Measurements from ENCODE around the gene MCUR1. TPM values are rescaled to one million over a fixed set of nuclear protein-coding genes. Genes with fewer than 3 reads are reported as not detected.
A peak's percentile ranks its signal among the peaks of the same experiment; 100 is the strongest.
"Not testable (repeated sequence)": the region's sequence is repeated elsewhere in the genome, so short reads cannot be mapped to it uniquely, and the experiment has no call there.

Gene MCUR1, protein sequence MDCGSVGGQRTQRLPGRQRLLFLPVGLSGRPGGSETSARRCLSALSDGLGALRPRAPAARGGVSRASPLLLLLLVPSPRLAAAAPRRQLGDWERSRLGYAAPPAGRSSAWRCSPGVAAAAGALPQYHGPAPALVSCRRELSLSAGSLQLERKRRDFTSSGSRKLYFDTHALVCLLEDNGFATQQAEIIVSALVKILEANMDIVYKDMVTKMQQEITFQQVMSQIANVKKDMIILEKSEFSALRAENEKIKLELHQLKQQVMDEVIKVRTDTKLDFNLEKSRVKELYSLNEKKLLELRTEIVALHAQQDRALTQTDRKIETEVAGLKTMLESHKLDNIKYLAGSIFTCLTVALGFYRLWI
- polyA plus RNA-seq (ENCODE audit: insufficient read length) = 65.1 TPM
- long read RNA-seq, donor 1, full-length matches to known transcripts = 15 of 26 reads
- long read RNA-seq, donor 1, partial matches to known transcripts = 0 of 26 reads
- long read RNA-seq, donor 1, other reads (novel, unspliced or antisense) = 11 of 26 reads
- long read RNA-seq, donor 2, full-length matches to known transcripts = 19 of 19 reads
- long read RNA-seq, donor 2, partial matches to known transcripts = 0 of 19 reads
- long read RNA-seq, donor 2, other reads (novel, unspliced or antisense) = 0 of 19 reads
- long read RNA-seq, donor 3, full-length matches to known transcripts = 12 of 12 reads
- long read RNA-seq, donor 3, partial matches to known transcripts = 0 of 12 reads
- long read RNA-seq, donor 3, other reads (novel, unspliced or antisense) = 0 of 12 reads
- long read RNA-seq, donor 4, full-length matches to known transcripts = 2 of 2 reads
- long read RNA-seq, donor 4, partial matches to known transcripts = 0 of 2 reads
- long read RNA-seq, donor 4, other reads (novel, unspliced or antisense) = 0 of 2 reads
- long read RNA-seq, donor 5, full-length matches to known transcripts = 27 of 27 reads
- long read RNA-seq, donor 5, partial matches to known transcripts = 0 of 27 reads
- long read RNA-seq, donor 5, other reads (novel, unspliced or antisense) = 0 of 27 reads
- long read RNA-seq, donor 6, full-length matches to known transcripts = 19 of 26 reads
- long read RNA-seq, donor 6, partial matches to known transcripts = 7 of 26 reads
- long read RNA-seq, donor 6, other reads (novel, unspliced or antisense) = 0 of 26 reads
- long read RNA-seq, donor 7, full-length matches to known transcripts = 17 of 23 reads
- long read RNA-seq, donor 7, partial matches to known transcripts = 6 of 23 reads
- long read RNA-seq, donor 7, other reads (novel, unspliced or antisense) = 0 of 23 reads
- long read RNA-seq, donor 8, full-length matches to known transcripts = 10 of 10 reads
- long read RNA-seq, donor 8, partial matches to known transcripts = 0 of 10 reads
- long read RNA-seq, donor 8, other reads (novel, unspliced or antisense) = 0 of 10 reads

DNA sequence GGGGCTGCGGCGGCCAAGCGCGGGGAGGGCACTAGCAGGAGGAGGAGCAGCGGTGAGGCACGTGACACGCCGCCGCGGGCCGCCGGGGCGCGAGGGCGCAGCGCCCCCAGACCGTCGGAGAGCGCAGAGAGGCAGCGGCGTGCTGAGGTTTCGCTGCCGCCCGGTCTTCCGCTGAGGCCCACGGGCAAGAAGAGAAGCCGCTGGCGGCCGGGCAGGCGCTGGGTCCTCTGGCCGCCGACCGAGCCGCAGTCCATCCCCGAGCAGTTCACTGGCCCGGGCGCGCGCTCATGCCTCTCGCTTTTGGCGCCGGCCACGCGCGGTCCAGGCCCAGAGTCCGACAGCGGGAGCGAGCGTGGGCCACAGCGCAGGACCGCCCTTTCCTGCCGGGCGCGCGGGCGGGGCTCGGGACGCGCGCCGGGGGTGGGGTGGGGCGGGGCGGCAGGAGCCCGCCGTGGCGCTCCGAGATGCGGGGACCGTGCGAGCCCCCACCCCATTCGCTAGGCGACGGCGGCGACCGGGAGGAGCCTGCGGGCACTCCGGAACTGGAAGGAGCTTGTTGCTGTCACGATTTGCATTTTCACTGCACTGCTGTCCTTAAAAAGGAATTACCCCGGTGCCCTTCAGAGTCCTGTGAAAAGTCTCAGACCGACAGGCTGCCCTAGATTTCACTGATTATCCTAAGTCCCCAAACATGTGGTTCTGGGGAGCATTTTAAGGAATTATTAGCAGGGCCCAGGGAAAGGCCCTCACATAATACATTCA, at the start of gene MCUR1:
Gene MCUR1 (minus strand): TSS at position 382 of the 762 bp plus-strand sequence. CDS start 128 bp downstream, at position 254.
- peak; percentile 85 for DNase-seq

DNA sequence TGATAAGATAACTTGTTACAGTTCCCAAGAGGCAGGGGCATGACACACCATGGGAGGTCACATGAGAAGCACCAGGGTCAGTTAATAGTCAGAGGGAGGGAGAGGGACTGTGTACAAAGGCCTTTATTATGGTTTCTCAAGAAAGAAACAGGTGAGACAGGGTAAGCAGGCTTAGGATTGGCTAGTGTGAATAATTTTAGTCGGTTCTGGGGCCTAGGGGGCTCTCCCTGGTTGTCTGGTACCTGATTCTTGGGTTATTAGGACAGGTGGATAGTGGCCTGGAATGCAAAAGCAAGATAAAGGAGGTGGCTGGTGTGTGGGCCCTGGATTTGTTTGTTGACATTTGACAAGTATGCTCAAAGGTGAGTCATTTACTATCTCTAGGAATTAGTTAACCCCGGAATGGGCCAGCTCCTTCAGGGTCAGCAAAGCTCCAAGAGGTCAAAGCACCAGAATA, 49.4 kb upstream of the MCUR1 start:
- DNase-seq = no peak

DNA sequence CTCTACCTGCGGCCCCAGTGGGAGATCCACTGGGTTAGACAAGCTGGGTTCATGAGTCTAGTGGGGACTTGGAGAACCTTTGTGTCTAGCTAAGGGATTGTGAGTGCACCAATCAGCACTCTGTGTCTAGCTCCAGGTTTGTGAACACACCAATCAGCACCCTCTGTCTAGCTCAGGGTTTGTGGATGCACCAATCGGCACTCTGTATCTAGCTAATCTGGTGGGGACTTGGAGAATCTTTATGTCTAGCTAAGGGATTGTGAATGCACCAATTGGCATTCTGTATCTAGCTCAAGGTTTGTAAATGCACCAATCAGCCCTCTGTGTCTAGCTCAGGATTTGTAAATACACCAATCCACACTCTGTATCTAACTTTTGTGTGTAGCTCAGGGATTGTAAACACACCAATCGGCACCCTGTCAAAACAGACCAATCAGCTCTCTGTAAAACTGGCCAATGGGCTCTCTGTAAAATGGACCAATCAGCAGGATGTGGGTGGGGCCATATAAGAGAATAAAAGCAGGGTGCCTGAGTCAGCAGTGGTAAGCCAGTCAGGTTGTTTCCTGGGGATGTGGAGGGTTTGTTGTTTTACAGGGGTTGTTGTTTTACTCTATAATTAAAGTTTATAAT, 46.3 kb upstream of the MCUR1 start:
- DNase-seq = not testable (repeated sequence)

DNA sequence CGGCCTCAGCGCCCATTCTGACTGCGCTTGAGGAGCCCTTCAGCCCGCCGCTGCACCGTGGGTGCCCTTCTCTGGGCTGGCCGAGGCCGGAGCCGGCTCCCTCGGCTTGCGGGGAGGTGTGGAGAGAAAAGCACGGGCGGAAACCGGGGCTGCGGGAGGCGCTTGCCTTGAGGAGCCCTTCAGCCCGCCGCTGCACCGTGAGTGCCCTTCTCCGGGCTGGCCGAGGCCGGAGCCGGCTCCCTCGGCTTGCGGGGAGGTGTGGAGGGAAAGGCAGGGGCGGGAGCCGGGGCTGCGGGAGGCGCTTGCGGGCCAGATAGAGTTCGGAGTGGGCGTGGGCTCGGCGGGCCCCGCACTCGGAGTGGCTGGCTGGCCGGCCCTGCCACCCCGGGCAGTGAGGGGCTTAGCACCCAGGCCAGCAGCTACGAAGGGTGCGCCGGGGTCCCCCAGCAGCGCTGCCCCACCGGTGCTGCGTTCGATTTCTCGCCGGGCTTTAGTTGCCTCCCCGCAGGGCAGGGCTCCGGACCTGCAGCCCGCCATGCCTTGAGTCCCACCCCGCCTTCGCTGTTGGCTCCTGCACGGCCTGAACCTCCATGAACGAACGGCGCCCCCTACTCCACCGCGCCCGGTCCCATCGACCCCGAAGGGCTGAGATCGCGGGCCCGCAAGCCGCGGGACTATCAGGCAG, 45.7 kb upstream of the MCUR1 start:
- DNase-seq = no peak

DNA sequence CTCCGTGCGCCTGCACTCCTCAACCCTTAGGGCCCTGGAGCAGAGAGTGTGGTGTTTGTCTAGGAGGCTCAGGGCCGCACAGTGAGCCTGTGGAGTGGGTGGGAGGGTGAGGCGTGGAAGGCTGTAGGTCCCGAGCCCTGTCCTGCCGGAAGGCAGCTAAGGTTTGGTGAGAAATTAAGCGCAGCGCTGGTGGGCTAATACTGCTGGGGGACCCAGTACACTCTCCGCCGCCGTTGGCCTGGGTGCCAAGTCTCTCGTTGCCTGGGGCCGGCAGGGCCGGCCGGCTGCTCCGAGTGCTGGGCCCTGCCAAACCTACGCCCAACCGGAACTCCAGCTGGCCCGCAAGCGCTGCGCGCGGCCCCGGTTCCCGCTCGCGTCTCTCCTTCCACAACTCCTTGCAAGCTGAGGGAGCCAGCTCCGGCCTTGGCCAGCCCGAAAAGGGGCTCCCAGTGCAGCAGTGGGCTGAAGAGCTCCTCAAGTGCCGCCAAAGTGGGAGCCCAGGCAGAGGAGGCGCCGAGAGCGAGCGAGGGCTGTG, 40.4 kb upstream of the MCUR1 start:
- no peak for DNase-seq

DNA sequence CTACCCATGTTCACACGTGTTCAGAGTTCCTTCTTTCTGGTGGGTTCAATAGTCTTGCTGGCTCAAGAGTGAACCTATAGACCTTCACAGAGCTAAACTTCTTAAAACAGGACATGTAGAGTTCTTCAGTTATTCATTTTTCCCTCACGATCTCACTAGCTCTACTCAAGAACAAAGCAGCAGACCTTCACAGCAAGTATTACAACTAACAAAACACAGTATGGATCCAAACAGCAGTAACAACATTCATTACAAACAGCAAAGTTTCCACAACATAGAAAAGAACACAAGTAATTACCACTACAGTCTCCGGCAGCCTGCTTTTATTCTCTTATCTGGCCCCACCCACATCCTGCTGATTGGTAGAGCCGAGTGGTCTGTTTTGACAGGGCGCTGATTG, 39.5 kb upstream of the MCUR1 start:
- DNase-seq = no peak

DNA sequence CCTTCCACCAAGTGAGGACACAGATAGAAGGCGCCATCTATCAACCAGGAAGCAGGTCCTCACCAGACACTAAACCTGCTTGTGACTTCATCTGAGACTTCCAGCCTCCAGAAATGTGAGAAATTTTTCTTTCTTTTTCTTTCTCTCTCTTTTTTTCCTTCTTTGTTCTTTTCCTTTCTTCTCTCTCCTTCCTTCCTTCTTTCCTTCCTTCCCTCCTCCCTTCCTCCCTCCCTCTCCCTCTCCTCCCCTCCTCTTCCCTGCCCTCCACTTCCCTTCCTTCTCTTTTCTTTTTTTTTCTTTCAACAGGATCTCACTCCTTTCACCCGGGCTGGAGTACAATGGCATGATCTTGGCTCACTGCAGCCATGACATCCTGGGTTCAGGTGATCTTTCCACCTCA, 37.4 kb upstream of the MCUR1 start:
- DNase-seq = no peak

DNA sequence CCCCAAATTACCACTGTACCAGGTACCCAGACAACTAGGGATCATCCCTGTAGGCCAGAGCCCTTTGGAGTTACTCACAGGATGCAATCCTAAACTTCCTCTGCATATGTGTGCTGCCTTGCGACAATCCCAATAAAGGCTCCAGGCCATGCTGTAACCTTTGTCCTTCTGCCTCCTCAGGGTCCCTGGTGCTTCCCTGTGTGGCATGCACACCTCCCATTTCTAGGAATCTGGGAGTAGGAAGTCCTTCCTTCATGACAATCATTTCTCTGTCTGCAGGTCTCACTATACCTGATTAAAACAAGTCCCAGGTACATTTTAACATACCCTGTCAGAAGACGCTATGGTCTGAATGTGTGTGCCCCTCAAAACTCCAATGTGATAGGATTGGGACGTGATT, 37.0 kb upstream of the MCUR1 start:
- no peak for DNase-seq

DNA sequence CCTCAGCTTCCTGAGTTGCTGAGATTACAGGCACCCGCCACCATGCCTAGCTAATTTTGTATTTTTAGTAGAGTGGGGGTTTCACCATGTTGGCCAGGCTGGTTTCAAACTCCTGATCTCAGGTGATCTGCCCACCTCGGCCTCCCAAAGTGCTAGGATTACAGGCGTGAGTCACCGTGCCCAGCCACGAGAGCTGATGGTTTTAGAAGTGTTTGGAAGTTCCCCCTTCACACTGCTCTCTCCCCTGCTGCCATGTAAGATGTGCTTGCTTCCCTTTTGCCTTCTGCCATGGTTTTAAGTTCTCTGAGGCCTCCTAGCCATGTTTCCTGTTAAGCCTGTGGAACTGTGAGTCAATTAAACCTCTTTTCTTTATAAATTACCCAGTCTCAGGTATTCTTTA, 36.3 kb upstream of the MCUR1 start:
- DNase-seq = not testable (repeated sequence)

DNA sequence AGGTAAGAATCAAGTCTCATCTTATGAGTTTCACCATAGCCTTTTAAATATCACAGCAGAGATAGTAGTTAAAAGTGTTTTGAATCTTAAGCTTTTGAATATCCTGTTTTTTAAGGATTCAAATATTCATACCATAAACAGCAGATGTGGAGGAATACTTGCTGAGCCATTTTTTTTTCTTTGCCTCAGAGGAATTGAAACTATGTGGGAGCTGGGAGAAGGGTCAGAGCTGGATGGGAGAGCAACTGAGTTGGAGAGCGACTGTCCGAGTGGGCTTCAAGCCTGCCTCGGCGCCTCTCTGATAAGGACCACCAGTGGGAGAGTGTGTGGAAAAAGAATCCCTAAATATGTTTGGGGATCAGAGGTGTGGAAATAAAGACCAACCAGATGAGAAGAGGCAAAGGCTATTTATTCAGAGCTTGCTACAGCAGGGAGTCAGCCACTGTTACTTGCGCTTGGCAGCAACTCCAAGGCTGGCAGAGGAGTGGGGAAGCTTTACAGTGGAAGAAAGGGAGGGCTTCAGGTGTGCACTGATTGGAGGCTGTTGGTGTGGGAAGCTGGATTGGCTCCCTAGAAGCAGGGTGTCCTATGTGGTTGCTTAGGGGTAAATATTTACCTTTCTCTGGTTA, 34.3 kb upstream of the MCUR1 start:
- DNase-seq = no peak

DNA sequence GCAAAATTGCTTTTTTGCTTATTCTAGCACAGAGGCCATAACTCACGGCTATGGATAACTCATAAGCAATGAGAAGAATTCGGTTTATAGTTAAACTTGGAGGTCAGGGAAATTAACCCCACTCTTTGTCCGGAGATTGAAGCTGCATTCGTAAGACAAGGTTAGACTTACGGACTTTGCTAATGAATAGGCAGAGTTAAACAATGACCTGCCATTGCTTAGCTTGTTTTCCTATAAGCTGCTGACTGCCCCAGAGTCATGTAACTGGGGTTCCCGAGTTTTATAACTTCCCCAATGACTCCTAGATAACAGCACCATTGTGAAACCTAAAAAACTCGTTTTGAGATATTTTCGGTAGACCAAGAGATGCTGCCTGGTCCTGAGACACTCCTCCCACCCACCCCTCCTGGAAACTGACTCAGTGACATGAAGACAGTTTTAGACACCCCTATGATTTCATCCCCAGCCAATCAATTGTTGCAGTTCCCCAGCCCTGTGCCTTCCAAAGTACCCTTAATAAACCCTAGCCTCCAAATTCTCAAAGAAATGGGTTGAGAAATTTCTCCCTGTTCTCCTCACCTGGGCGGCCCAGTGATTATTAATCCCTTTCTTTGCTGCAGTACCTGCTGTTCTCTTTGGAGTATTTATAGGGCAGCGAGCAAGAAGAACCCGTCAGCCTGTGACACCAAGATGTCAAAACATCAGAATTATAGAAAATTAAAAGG, 33.1 kb upstream of the MCUR1 start:
- no peak for DNase-seq

DNA sequence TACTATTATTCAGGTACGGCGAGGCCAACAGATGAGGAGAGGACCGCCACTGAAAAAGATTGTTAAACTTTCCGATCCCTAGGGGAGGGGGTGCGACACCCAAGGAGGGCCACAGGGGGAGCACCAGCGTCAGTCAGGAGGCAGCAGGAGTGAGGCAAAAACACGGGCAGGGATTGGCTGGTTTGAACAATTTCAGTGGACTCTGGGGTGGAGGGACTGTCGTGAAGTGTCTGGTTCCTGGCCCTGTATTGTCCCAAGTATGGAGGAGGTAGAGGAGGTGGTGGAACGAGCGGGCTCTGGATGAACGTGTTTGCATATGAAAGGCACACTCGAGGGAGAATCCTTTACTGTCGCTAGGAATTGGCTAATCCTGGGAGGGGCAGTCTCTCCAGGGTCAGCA, 32.5 kb upstream of the MCUR1 start:
- DNase-seq = no peak

DNA sequence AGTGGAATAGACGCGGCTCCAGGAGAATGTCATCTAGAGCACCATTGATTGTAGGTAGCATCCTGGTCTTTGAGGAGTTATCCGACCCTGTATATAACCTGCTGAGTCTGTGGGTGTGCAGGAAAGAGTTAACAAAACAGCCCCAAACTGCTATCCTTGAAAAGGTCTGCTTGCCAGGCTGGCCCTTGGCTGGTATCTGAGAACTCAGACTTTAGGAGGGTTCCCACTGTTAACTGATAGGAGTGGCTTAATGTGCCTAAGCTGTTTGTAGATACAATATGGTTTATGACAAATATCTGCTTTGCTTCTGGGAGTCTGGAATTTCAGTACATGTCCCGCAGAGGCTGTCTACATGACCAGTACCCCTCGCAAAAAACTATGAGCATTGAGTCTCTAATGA, 27.6 kb upstream of the MCUR1 start:
- DNase-seq = no peak

DNA sequence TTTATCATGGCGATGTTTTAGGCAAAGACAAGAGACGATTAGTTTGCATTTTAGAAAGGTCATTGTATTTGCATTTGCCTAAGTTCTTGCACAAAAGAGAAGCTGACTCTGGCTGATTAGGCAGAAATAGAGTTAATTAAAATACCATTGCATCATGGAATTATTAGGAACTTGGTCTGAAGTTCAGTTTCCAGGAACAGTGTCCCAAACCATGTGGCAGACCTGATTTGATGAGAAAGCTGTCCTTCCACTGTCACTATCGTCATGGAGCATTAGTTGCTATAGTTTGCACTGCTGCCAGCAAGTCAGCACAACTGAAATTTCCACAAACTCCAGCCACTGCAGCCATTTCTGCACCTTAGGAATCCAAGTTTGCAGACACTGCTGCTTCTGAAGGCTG, 24.3 kb upstream of the MCUR1 start:
- DNase-seq = no peak

DNA sequence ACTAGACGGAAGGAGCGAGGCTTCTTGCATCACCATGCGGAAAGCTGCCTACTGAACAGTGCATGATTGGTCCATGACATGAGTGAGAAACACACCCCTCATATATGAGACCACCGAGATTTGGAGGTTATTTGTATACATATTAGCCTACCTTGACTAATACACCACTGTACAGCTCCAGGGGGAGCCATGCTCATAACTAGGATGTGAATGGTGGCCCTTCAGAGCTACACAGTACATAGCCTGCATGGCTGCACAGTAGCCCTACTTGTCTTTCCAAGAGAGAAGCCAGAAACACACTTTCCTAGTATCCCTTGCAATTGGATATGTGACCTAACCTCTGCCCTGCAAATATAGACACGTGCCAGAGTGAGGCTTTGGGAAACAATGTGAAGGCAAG, 21.8 kb upstream of the MCUR1 start:
- no peak for DNase-seq

DNA sequence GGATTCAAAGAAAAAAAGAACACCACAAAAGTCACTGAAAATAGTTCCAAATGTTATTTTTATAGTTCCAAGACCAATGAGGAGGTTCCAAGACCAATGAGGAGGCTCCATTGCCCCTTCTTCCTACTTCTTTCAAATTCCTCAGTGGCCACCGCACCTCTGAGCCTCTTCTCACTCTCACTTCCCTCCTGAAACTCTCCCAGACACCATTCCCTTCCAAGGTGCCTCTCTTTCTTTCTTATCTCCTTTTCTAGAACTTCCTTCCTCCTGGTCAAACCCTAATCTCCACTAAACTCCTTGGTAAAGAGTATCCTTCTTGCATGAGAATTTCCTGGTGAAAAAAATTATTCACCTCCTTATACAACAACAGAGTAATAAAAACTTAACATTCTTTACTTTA, 20.4 kb upstream of the MCUR1 start:
- DNase-seq = no peak

DNA sequence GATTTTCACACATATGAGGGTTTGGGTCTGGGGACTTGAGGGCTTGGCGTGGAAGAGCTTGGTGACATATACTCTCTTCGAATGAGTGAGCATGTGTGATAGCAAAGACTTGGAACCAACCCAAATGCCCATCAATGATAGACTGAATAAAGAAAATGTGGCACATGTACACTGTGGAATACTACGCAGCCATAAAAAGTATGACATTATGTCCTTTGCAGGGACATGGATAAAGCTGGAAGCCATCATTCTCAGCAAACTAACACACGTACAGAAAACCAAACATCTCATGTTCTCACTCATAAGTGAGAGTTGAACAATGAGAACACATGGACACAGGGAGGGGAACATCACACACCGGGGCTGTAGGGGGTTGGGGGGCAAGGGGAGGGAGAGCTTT, 19.7 kb upstream of the MCUR1 start:
- not testable (repeated sequence) for DNase-seq

DNA sequence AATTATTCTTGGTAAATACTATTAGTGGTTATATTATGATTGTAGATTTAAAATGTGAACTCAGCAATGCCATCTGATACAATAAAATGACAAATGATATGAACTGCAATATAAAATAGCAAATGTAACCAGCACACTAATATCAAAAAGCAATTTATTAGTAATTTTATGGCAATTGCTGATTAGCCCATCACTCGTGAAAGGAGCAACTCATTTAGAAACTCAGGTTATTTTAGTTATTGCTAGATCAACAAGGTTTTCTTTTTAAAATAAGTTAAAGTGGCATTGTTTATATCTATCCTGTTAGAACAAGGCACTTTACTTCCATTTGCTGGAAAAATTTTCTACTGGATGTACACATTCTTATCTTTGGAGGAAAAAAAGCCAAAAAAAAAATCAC, 18.4 kb upstream of the MCUR1 start:
- DNase-seq = no peak

DNA sequence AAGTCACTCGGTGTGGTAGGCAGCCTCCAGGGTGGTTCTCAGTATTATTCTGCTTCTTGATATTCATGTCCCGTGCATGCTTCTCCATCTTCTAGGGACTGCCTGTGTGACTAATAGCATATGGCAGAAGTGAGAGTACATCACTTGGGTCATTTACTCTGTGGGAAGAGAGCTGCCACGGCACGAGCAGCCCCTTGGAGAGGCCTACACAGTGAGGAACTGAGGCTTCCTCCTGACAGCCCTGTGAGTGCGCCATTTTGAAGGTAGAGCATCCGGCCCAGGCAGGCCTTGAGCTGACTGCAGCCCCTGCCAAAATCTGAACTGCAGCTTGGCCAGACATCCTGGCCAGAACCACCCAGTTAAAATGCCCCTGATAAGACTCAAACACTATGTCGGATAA, 17.3 kb upstream of the MCUR1 start:
- DNase-seq = no peak
